Mesodermal cell (in vitro differentiated cells): Measurements from ENCODE around the gene NUTM2D.
A peak's percentile ranks its signal among the peaks of the same experiment; 100 is the strongest.
"Not testable (repeated sequence)": the region's sequence is repeated elsewhere in the genome, so short reads cannot be mapped to it uniquely, and the experiment has no call there.

Source experiments
- H3K27ac ChIP-seq: 2 replicates; pipeline ENCODE4 v1.7.0; 2013; ENCODE audit warnings: mild to moderate bottlenecking, low read depth, low read length, moderate library complexity; ENCODE audit not compliant: severe bottlenecking
- H3K36me3 ChIP-seq: 2 replicates; pipeline ENCODE4 v1.7.1; 2013; ENCODE audit warnings: mild to moderate bottlenecking, low read length, moderate library complexity; ENCODE audit not compliant: control insufficient read depth, insufficient read depth
- H3K4me1 ChIP-seq: one replicate; pipeline ENCODE4 v1.7.1; 2013; ENCODE audit warnings: mild to moderate bottlenecking, low read length; ENCODE audit not compliant: insufficient read depth, control insufficient read depth, poor library complexity, severe bottlenecking
- H3K4me3 ChIP-seq: 2 replicates; pipeline ENCODE4 v1.7.0; 2013; ENCODE audit warnings: low read length, control low read depth, mild to moderate bottlenecking; ENCODE audit not compliant: insufficient read depth, poor library complexity, severe bottlenecking; ENCODE audit errors: extremely low read depth
- H3K9me3 ChIP-seq: 2 replicates; pipeline ENCODE4 v1.7.1; 2013; ENCODE audit warnings: mild to moderate bottlenecking, low read length, moderate library complexity; ENCODE audit not compliant: control insufficient read depth
- whole genome bisulfite sequencing, 2 experiments: methylation state at CpG; one replicate each; pipeline ENCODE4 v1.1.5; 2013; ENCODE audit warnings: missing lambda C conversion rate in 2 of 2; ENCODE audit not compliant: insufficient coverage in 2 of 2; 5-methylcytosine and 5-hydroxymethylcytosine counted together

Gene NUTM2D

GRCh38 chr10:87340411-87340810 lies 17.1 kb upstream of the NUTM2D start:
- H3K4me3 ChIP-seq, H3K4me1 ChIP-seq, H3K27ac ChIP-seq, H3K9me3 ChIP-seq, H3K36me3 ChIP-seq: not testable (repeated sequence)
- no CpG with 5 or more reads among the region's 3 CpGs for WGBS, 2 experiments

- H3K4me1 ChIP-seq, H3K9me3 ChIP-seq, H3K36me3 ChIP-seq: not testable (repeated sequence)
- Histone ChIP-seq H3K4me3 (peak overlapping the region; percentile 52), H3K27ac (peak overlapping the region; percentile 95)
- WGBS, 2 experiments: no CpG with 5 or more reads among the region's 54 CpGs
Observed at GRCh38 chr10:87341546-87342142, 15.9 kb upstream of the NUTM2D start.

DNA sequence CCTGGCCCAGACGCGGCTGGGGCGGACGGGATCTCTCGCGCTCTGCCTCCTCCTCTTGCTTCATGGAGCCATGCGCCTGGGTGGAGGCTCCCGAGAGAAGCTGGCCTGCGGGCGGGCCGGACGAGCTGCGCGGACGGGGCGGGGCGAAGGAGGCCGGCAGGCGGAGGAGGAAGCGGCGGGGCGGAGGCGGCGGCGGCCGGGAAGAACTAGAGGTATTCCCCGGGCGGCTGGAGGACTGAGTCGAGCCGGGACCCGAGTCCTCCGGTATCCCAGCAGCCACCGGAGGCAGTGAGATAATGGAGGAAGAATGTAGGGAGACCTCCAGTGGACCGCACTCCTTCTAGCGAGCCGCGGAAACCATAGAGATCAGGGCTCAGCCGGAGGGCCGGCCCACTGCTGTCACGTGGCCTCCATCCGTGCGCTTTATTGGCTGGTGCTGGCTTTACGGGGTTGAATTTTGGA lies 15.3 kb upstream of the NUTM2D start:
- Histone ChIP-seq H3K4me3 (peak overlapping the region; percentile 52), H3K27ac (peak overlapping the region; percentile 95)
- H3K36me3 ChIP-seq, H3K9me3 ChIP-seq, H3K4me1 ChIP-seq: not testable (repeated sequence)
- 0% methylated on average over 1 to 2 of the region's 43 CpGs for WGBS, 2 experiments

DNA sequence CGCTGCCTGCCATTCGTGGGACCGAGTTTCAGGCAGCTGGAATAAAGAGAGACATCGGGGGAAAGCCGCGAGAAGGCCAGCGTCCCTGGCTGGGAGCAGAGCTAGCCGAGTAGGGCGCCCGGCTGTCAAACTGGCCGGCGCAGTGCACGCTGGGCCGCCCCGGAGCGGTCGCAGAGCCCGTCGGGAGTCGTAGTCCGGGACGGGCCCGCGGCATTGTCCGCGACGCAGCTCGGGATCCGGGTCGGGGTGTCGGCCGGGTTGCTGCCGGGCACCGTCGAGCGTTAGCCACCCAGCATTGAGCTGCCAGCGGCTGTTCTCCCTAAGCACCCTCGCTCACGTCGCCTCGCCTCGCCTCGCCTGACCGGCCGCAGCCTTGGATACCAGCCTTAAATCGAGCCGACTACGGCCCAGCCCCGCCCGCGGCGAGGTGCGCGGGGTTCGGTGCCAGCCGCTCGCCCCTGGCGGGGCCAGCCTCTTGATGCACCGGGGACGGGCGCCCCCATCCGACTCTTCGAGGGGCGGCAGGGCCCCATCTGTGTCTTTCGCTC lies 14.8 kb upstream of the NUTM2D start:
- 0% methylated on average over 10 to 29 of the region's 65 CpGs for WGBS, 2 experiments
- H3K27ac ChIP-seq: peak overlapping the region; percentile 83
- peak overlapping the region; percentile 52 for H3K4me3 ChIP-seq
- H3K36me3 ChIP-seq, H3K4me1 ChIP-seq, H3K9me3 ChIP-seq: not testable (repeated sequence)

- H3K9me3 ChIP-seq, H3K36me3 ChIP-seq, H3K4me1 ChIP-seq, H3K27ac ChIP-seq, H3K4me3 ChIP-seq: not testable (repeated sequence)
- no CpG with 5 or more reads among the region's 1 CpG for WGBS, 2 experiments
Observed at GRCh38 chr10:87345743-87346142, 11.8 kb upstream of the NUTM2D start.

DNA sequence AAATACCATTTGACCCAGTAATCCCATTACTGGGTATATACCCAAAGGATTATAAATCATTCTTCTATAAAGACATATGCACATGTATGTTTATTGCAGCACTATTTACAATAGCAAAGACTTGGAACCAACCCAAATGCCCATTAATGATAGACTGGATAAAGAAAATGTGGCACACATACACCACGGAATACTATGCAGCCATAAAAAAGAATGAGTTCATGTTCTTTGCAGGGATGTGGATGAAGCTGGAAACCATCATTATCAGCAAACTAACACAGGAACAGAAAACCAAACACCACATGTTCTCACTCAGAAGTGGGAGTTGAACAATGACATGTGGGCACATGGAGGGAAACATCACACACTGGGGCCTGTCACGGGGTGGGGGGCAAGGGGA lies 7.4 kb upstream of the NUTM2D start:
- H3K9me3 ChIP-seq, H3K4me3 ChIP-seq, H3K4me1 ChIP-seq, H3K36me3 ChIP-seq, H3K27ac ChIP-seq: not testable (repeated sequence)
- no CpG with 5 or more reads among the region's 2 CpGs for WGBS, 2 experiments

DNA sequence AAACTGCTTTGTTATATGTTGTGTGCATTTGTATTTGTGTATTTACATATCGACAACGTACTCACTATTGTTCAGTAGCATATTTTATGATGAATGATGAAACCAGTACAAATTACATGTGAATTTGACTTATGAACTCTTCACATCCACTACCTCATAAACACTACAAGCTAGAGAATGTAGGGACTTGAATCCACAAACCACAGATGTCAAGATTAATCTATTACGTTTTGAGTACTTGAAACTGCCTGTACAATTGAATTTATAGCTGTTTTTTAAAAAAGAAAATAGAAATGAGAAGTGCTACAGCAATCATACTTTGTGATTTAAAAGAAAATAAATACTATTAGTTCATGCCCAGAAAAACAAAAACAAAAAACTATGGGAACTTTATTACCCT lies 4.7 kb upstream of the NUTM2D start:
- H3K36me3 ChIP-seq, H3K4me1 ChIP-seq, H3K9me3 ChIP-seq, H3K27ac ChIP-seq, H3K4me3 ChIP-seq: not testable (repeated sequence)
- WGBS, 2 experiments: no CpG with 5 or more reads among the region's 3 CpGs

DNA sequence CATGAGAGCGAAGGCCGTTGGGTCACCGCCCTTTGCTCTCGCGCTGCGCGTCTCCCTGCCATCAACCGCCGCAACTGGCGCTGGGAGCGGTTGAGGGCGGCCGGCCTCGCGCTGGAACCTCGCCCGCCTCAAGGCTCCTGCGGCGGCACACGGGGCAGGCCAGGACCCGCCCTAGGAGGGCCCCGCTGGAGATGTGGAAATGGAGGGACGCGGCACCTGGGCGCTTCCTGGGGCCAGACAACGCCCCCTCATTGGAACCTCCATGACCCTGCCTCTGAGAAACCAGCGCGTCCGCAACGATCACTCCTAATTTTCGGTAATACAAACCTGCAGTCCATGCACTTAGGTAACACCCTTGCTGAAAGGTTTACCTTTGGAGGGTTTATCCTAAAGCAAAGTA lies 2.4 kb upstream of the NUTM2D start:
- not testable (repeated sequence) for H3K4me1 ChIP-seq, H3K9me3 ChIP-seq, H3K27ac ChIP-seq, H3K36me3 ChIP-seq, H3K4me3 ChIP-seq
- no CpG with 5 or more reads among the region's 31 CpGs for WGBS, 2 experiments

GRCh38 chr10:87358159-87358558 lies 615 bp downstream of the NUTM2D start:
- WGBS, 2 experiments: 100% methylated on average over 1 of the region's 3 CpGs; no CpG with 5 or more reads in 1 of the 2 experiments
- not testable (repeated sequence) for H3K4me1 ChIP-seq, H3K9me3 ChIP-seq, H3K36me3 ChIP-seq, H3K27ac ChIP-seq, H3K4me3 ChIP-seq

DNA sequence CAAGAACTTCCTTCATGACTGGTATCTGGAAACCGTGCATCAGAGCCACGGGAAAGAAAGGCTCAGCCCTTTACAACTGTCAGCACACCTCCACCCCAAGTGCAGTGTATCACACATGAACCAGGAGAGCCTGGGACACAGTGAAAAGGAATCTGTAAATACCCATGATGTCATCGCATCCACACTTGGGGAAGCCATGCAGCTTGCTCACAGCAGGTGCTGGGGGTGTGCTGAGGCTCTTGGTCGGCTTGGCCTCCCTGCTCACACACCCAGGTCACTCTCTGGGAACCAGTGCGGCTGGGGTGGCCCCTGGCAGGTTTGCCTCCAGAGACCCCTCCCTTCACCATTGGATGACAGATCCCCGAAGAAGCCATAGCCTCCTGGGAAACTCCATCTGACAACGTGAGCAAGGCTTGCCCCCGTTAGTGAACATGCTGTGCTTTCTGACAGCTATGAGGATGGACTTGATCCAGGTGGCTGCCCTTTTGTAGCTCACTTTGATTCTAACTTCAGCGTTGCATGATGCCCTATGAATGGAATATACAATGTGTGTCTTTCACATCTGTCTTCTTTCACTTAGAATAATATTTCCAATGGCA lies 12.1 kb downstream of the NUTM2D start:
- H3K27ac ChIP-seq, H3K9me3 ChIP-seq, H3K36me3 ChIP-seq, H3K4me3 ChIP-seq, H3K4me1 ChIP-seq: not testable (repeated sequence)
- no CpG with 5 or more reads among the region's 9 CpGs for WGBS, 2 experiments

GRCh38 chr10:87374091-87374490 lies 16.5 kb downstream of the NUTM2D start:
- WGBS, 2 experiments: no CpG with 5 or more reads among the region's 1 CpG
- not testable (repeated sequence) for H3K9me3 ChIP-seq, H3K4me1 ChIP-seq, H3K36me3 ChIP-seq, H3K27ac ChIP-seq, H3K4me3 ChIP-seq
